ENCODE results near the gene GPR33.

GPR33 gene

DNA sequence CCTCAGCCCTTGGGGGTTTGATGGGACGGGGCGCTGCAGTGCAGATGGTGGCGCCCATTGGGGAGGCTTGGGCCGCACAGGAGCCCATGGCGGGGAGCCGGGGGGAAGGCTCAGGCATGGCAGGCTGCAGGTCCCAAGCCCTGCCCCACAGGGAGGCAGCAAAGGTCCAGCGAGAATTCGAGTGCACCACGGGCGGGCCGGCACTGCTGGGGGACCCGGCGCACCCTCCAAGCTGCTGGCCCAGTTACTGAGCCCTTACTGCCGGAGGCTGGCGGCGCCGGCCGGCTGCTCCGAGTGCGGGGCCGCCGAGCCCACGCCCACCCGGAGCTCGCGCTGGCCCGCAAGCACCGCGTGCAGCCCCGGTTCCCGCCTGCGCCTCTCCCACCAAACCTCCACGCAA, 39.2 kb upstream of the GPR33 start:
- no peak for TF ChIP-seq SIN3A (IDR thresholded peaks at IDR 0.05; ENCODE audit: borderline replicate concordance, insufficient read depth, low read length)

DNA sequence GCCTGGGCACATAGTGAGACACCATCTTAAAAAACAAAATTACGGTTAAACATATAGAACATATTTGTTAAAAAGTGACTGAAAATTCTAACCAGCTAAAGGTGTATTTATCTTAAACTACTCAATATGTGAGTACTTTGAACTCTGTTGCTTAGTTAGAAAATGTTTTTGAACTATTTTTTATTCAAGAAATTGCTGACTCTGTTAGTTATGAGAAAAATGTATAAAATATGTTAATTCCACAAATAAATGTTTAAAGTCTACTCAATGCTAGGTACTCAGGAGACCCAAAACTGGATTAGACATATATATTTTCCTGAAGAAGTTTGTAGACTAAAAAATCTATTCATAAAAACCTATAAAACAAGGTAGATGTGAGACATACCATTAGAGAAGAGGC, 23.0 kb upstream of the GPR33 start:
- no peak for TF ChIP-seq TAF1 (IDR thresholded peaks at IDR 0.05; ENCODE audit: borderline replicate concordance, insufficient read depth, low read length)
- TF ChIP-seq, protein P1, sequence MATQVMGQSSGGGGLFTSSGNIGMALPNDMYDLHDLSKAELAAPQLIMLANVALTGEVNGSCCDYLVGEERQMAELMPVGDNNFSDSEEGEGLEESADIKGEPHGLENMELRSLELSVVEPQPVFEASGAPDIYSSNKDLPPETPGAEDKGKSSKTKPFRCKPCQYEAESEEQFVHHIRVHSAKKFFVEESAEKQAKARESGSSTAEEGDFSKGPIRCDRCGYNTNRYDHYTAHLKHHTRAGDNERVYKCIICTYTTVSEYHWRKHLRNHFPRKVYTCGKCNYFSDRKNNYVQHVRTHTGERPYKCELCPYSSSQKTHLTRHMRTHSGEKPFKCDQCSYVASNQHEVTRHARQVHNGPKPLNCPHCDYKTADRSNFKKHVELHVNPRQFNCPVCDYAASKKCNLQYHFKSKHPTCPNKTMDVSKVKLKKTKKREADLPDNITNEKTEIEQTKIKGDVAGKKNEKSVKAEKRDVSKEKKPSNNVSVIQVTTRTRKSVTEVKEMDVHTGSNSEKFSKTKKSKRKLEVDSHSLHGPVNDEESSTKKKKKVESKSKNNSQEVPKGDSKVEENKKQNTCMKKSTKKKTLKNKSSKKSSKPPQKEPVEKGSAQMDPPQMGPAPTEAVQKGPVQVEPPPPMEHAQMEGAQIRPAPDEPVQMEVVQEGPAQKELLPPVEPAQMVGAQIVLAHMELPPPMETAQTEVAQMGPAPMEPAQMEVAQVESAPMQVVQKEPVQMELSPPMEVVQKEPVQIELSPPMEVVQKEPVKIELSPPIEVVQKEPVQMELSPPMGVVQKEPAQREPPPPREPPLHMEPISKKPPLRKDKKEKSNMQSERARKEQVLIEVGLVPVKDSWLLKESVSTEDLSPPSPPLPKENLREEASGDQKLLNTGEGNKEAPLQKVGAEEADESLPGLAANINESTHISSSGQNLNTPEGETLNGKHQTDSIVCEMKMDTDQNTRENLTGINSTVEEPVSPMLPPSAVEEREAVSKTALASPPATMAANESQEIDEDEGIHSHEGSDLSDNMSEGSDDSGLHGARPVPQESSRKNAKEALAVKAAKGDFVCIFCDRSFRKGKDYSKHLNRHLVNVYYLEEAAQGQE (IDR thresholded peaks at IDR 0.05; ENCODE audit: insufficient read depth in 1 of 2, low read depth in 2 of 2, low read length in 2 of 2) = no peak
- no peak for TF ChIP-seq FOXP2 (optimal IDR thresholded peaks at IDR 0.05; ENCODE audit: borderline replicate concordance, extremely low read depth, extremely low read length, insufficient read depth)
- TF ChIP-seq SIN3A (IDR thresholded peaks at IDR 0.05; ENCODE audit: borderline replicate concordance, insufficient read depth, low read length) = no peak
- no peak for TF ChIP-seq POLR2AphosphoS5 (IDR thresholded peaks at IDR 0.05; ENCODE audit: low read depth, low read length)

DNA sequence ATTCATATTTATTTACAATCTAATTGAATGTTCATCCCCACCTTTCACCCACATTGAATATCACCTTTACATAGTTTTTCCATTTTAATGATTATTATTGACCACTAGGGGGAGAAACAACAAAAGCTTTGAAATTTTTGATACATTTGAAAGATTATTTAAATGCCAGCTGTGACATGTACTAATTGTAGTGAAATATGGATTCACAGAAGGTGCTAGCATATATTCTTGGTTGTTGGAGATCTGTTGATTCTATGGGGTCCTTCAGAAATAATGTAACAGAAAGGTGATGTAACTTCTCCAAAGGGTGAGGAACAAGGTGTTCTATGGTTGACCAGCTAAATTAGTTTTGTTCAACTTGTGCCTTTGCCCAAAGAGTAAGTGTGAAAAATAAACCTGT, 22.4 kb upstream of the GPR33 start:
- TF ChIP-seq TAF1 (IDR thresholded peaks at IDR 0.05; ENCODE audit: borderline replicate concordance, insufficient read depth, low read length) (no peak), SIN3A (IDR thresholded peaks at IDR 0.05; ENCODE audit: borderline replicate concordance, insufficient read depth, low read length) (no peak), FOXP2 (optimal IDR thresholded peaks at IDR 0.05; ENCODE audit: borderline replicate concordance, extremely low read depth, extremely low read length, insufficient read depth) (no peak), POLR2AphosphoS5 (IDR thresholded peaks at IDR 0.05; ENCODE audit: low read depth, low read length) (no peak)
- TF ChIP-seq, protein P1 (IDR thresholded peaks at IDR 0.05; ENCODE audit: insufficient read depth in 1 of 2, low read depth in 2 of 2, low read length in 2 of 2) = no peak

DNA sequence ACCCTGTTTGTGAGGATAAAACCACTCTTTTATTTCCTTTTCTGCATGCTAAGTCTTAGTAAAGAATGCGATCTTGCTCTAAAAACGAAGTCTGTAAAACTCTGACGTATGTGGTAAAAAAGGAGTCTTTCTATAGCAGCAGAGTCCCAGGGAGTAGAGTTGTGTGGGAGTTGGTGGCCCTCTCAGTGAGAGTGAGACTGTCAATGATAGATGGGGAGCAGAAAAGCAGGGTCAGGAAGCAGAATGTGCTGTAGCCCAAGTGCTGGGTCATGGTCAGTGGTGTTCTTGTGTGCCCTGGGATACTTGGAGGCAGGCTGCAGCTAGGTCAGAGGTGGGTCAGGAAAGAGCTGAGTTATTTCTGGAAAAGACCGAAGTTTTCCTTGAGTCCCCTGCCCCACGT, 20.3 kb upstream of the GPR33 start:
- TF ChIP-seq SIN3A (IDR thresholded peaks at IDR 0.05; ENCODE audit: borderline replicate concordance, insufficient read depth, low read length) (no peak), FOXP2 (optimal IDR thresholded peaks at IDR 0.05; ENCODE audit: borderline replicate concordance, extremely low read depth, extremely low read length, insufficient read depth) (no peak), POLR2AphosphoS5 (IDR thresholded peaks at IDR 0.05; ENCODE audit: low read depth, low read length) (no peak), TAF1 (IDR thresholded peaks at IDR 0.05; ENCODE audit: borderline replicate concordance, insufficient read depth, low read length) (no peak)
- TF ChIP-seq, protein P1 (IDR thresholded peaks at IDR 0.05; ENCODE audit: insufficient read depth in 1 of 2, low read depth in 2 of 2, low read length in 2 of 2) = no peak

DNA sequence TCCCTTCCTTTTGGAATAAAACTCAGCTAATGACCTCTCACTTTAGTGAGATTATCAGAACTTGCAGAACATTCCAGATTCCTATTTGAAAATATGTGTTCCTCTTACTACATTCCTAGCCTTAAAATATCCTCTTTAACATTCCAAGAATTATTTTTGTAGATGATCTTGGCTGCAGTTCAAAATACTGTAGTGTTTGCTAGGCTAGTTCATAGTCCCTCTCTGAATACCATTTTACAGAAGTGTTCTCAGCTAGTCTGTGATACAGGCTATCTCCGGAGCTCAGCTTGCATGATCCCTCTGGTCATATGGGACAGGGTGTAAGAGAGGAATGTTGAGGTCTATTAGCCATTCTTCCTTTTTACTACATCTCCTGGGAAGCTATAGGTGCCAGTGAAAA, 17.6 kb upstream of the GPR33 start:
- TF ChIP-seq POLR2AphosphoS5 (IDR thresholded peaks at IDR 0.05; ENCODE audit: low read depth, low read length) = no peak

DNA sequence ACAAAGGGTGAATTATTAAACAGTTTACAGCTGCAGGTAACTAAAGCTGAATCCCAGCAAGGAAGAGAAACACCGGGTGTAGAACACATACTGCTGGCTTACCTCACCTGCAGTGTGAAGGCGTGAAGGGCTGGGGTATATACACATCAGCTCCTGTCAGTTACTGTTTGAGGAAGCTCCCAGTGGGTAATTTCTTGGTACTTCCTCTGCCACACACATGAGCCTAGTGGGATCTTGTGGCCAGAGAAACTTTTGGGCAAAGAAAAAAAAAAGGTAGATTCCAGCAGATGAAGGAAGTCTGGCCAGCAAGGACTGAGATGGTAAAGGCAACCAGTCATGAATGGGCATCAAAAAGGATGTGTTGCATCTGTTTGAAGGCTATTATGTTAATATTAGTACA, 14.0 kb upstream of the GPR33 start:
- TF ChIP-seq TAF1 (IDR thresholded peaks at IDR 0.05; ENCODE audit: borderline replicate concordance, insufficient read depth, low read length) = no peak
- no peak for TF ChIP-seq SIN3A (IDR thresholded peaks at IDR 0.05; ENCODE audit: borderline replicate concordance, insufficient read depth, low read length)
- TF ChIP-seq, protein P1 (IDR thresholded peaks at IDR 0.05; ENCODE audit: insufficient read depth in 1 of 2, low read depth in 2 of 2, low read length in 2 of 2) = no peak
